LNCaP clone FGC (cell line): ENCODE data around the gene HES4.

Experiments
- DNase-seq: peaks from one replicate; pipeline ENCODE4 v3.0.0-alpha.2; 2011; ENCODE audit warnings: low read depth
- H3K4me3 ChIP-seq: 2 replicates; pipeline ENCODE4 v1.5.1; 2011; ENCODE audit warnings: mild to moderate bottlenecking, low read depth, low read length, control low read depth
- CTCF ChIP-seq: IDR thresholded peaks from 2 replicates; pipeline ENCODE4 v1.5.1; 2012; ENCODE audit warnings: mild to moderate bottlenecking; ENCODE audit not compliant: control insufficient read depth, insufficient read depth; ENCODE audit errors: extremely low read depth

Gene HES4

GRCh38 chr1:999725-1000356, at the start of gene HES4:
Gene HES4, minus strand, starts transcription at chr1:1000097. Its CDS starts 124 bp downstream, at chr1:999973.
- DNase-seq = peak; percentile 78
- no peak for TF ChIP-seq CTCF
- peak within 1 kb of the TSS; percentile 78 for H3K4me3 ChIP-seq

DNA sequence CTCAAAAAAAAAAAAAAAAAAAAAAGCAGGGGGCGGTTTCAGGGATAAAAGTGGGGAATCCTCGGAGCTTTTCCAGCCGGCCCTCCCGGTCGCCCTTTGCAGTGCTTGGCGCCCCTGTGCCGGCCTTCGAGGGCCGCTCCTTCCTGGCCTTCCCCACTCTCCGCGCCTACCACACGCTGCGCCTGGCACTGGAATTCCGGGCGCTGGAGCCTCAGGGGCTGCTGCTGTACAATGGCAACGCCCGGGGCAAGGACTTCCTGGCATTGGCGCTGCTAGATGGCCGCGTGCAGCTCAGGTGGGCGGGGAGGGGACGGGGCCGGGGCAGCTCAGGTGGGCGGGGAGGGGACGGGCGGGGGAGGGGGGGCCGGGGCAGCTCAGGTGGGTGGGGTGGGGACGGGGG, 48.9 kb upstream of the HES4 start:
- no peak overlapping the region for H3K4me3 ChIP-seq
- TF ChIP-seq CTCF = no peak
- no peak for DNase-seq

GRCh38 chr1:1047963-1048362, 48.1 kb upstream of the HES4 start:
- TF ChIP-seq CTCF = no peak
- no peak for DNase-seq
- H3K4me3 ChIP-seq = no peak overlapping the region

GRCh38 chr1:1047407-1047806, 47.5 kb upstream of the HES4 start:
- H3K4me3 ChIP-seq = no peak overlapping the region
- DNase-seq = no peak
- TF ChIP-seq CTCF = no peak

DNA sequence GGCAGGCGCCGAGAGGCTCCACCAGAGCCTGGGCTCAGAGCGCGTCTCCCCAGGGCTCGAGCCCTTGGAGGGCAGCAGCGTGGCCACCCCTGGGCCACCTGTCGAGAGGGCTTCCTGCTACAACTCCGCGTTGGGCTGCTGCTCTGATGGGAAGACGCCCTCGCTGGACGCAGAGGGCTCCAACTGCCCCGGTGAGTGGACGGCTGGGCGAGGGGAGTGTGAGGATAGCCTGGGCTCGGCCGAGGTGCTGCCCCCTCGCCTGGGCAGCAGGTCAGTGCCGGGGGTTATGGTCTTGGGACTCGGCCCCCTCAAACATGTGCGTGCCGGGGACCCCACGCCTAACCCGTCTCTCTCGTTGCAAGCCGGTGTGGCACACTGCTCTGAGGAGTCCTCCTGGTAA, 46.9 kb upstream of the HES4 start:
- H3K4me3 ChIP-seq = no peak overlapping the region
- no peak for DNase-seq
- TF ChIP-seq CTCF = no peak

- DNase-seq = no peak
- H3K4me3 ChIP-seq = no peak overlapping the region
- TF ChIP-seq CTCF = no peak
Measured at GRCh38 chr1:1046243-1046642, 46.3 kb upstream of the HES4 start.

DNA sequence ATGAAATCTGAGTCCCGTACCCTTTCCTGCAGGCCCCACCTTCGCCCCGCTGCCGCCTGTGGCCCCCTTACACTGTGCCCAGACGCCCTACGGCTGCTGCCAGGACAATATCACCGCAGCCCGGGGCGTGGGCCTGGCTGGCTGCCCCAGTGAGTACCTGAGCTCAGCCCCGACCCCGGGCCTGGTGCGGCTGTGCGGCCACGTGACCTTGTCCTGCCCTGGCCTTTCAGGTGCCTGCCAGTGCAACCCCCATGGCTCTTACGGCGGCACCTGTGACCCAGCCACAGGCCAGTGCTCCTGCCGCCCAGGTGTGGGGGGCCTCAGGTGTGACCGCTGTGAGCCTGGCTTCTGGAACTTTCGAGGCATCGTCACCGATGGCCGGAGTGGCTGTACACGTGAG, 45.2 kb upstream of the HES4 start:
- no peak for TF ChIP-seq CTCF
- no peak for DNase-seq
- H3K4me3 ChIP-seq = no peak overlapping the region
